MM.1S (cell line): Measurements from ENCODE around the gene BMX.

ENCODE experiments used
- EZH2 ChIP-seq: fragments of 300-600 bp; sonication (generic); optimal IDR thresholded peaks from 2 replicates; pipeline ENCODE3; 2017; ENCODE audit warnings: low read depth, mild to moderate bottlenecking, antibody characterized with exemption, low read length, mixed read lengths
- TF ChIP-seq, protein P1 (sequence below): fragments of 300-600 bp; sonication (generic); IDR thresholded peaks from 2 replicates; pipeline ENCODE4 v1.5.1; 2016; ENCODE audit warnings: antibody characterized with exemption, low read length, mixed read lengths

DNA sequence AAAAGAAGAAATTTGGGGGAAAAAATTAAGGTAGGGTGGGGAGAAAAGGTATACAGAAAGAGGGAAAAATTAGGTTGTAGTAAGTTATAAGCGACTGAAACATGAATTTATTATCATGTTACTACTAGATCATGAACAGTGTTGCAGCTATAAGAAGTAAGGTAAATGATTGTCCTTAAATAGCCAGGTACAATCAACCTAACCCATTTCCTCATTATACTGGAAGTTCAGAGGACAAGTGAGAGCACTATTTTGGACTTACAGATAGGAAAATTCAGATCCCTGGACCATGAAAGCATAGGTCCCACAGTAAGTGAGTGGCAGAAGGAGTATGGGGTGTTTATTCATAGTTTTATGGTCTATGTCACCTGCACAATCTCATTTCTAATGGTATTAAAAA is 31.0 kb upstream of the BMX start:
- TF ChIP-seq, protein P1, sequence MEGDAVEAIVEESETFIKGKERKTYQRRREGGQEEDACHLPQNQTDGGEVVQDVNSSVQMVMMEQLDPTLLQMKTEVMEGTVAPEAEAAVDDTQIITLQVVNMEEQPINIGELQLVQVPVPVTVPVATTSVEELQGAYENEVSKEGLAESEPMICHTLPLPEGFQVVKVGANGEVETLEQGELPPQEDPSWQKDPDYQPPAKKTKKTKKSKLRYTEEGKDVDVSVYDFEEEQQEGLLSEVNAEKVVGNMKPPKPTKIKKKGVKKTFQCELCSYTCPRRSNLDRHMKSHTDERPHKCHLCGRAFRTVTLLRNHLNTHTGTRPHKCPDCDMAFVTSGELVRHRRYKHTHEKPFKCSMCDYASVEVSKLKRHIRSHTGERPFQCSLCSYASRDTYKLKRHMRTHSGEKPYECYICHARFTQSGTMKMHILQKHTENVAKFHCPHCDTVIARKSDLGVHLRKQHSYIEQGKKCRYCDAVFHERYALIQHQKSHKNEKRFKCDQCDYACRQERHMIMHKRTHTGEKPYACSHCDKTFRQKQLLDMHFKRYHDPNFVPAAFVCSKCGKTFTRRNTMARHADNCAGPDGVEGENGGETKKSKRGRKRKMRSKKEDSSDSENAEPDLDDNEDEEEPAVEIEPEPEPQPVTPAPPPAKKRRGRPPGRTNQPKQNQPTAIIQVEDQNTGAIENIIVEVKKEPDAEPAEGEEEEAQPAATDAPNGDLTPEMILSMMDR: no peak
- no peak for TF ChIP-seq EZH2
